ENCODE data around the gene FAM131C.
A peak's percentile ranks its signal among the peaks of the same experiment; 100 is the strongest.
"Not testable (repeated sequence)": the region's sequence is repeated elsewhere in the genome, so short reads cannot be mapped to it uniquely, and the experiment has no call there.

Gene FAM131C

DNA sequence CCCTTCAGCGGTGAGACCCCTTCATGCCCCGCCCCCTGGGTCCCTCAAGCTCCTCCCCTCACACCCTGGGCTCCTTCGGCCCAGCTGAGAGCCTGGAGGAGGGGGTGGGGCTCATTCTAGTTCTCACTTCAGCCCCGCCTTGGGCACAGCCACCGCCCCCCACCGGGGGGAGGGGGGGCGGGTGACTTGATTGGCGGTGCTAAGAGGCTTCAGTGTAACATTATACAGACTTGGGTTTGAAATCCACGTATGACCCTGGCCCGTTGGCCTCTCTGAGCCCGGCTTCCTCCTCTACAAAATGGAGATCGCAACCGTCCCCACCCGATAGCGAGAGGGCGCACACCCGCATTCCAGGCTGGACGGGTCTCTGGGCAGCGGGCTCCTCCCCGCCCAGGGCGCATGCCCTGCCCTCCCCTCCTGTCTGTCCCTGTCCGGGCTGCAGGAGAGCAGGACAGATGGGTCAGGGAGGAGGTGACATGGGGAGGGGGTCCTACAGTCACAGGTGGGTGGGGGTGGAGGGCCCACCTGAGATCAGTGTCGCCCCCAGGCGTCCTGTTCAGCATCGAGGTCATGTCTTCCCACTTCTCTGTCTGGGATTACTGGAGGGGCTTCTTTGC, 24.8 kb downstream of the FAM131C start:
- DNase-seq (ENCODE audit: low read depth), result peak; percentile 52
- peak overlapping the region; percentile 44 for H3K4me3 ChIP-seq (ENCODE audit: low read depth, low read length)
- TF ChIP-seq, protein P1, sequence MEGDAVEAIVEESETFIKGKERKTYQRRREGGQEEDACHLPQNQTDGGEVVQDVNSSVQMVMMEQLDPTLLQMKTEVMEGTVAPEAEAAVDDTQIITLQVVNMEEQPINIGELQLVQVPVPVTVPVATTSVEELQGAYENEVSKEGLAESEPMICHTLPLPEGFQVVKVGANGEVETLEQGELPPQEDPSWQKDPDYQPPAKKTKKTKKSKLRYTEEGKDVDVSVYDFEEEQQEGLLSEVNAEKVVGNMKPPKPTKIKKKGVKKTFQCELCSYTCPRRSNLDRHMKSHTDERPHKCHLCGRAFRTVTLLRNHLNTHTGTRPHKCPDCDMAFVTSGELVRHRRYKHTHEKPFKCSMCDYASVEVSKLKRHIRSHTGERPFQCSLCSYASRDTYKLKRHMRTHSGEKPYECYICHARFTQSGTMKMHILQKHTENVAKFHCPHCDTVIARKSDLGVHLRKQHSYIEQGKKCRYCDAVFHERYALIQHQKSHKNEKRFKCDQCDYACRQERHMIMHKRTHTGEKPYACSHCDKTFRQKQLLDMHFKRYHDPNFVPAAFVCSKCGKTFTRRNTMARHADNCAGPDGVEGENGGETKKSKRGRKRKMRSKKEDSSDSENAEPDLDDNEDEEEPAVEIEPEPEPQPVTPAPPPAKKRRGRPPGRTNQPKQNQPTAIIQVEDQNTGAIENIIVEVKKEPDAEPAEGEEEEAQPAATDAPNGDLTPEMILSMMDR (conservative IDR thresholded peaks at IDR 0.05; ENCODE audit: low read depth, low read length), result peak; percentile 1

DNA sequence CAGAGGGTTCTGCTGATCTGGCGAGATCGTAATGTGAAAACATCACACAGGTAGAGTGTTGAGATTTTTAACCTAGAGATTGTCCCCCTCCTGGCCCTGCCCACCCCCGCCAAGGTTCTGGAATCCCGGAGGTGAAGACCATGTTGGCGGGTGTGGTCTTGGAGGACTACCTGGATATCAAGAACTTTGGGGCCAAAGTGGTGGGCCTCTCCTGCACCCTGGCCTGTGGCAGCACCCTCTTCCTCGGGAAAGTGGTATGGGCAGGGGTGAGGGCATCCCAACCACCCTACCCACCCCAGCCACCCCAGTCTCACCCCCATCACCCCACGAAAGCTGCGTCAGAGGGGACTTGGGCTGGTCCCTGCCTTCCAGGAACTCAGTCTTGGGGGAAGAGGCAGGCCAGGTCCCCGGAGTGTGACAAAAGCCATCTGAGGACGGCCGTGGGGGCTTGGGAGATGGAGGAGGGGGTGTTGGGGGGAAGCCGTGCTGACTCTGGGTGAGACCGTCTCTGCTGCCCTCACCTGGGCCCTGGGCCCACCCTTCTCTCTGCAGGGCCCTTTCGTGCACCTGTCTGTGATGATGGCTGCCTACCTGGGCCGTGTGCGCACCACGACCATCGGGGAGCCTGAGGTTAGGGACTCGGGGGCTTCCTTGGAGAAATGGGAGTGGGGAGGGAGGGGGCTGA, 25.5 kb downstream of the FAM131C start:
- TF ChIP-seq, protein P1 (conservative IDR thresholded peaks at IDR 0.05; ENCODE audit: low read depth, low read length), result no peak
- no peak overlapping the region for H3K4me3 ChIP-seq (ENCODE audit: low read depth, low read length)
- DNase-seq (ENCODE audit: low read depth), result no peak

DNA sequence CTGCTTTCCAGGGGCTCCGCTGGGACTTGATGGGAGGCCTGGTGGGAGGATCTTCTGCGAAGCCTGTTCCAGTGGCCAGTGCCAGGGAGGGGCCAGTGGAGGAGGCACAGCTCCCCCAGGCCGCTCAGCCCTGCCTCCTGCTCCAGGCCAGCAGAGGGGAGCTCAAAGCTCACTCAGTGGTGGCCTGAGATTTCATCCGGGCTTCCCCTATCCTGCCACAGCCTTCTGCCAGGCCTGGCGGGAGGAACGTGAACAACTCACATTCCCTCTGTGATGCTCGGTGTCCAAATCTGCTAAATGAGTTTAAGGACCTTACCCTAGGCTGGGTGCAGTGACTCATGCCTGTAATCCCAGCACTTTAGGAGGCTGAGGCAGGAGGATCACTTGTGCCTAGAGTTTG, 26.6 kb downstream of the FAM131C start:
- DNase-seq (ENCODE audit: low read depth), result peak; percentile 8
- H3K4me3 ChIP-seq (ENCODE audit: low read depth, low read length), result no peak overlapping the region
- TF ChIP-seq, protein P1 (conservative IDR thresholded peaks at IDR 0.05; ENCODE audit: low read depth, low read length), result no peak

DNA sequence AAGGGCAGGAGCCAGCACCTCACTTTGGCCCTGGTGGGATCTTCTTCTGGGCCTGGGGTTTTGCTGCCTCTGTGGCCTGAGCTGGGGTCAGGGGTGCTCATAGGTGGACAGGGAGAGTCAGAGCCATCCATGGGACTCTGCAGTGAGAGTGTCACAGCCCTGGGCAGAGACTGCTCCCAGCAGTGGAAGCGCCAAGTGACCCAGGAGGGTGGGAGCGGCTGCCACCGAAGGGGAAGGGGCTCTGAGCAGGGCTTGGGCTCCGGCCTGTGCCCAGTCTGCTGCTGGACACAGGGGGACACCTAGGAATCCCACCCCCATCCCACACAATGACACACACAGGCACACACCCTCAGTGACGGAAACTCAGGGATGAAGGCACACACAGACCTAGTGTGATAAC, 29.5 kb downstream of the FAM131C start:
- DNase-seq (ENCODE audit: low read depth), result no peak
- TF ChIP-seq, protein P1 (conservative IDR thresholded peaks at IDR 0.05; ENCODE audit: low read depth, low read length), result no peak
- H3K4me3 ChIP-seq (ENCODE audit: low read depth, low read length), result no peak overlapping the region

DNA sequence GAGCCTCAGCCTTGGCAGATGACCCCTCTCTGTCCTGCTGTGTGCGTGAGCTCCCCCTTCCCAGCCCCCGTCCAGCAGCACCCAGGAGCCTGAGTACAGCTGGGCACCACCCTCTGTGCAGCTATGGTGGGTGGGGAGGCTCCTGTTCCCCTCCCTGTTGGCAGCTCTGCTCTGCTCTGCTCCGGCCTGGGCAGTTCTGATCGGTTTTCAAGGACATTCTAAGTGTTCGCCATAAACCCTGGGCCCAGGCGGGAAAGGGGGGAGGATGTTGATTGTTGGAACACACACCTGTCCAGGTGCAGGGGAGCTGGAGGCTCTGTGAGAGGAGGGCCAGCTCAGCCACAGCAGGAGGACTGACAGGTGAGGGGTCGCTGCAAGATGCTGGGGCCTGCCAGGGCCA, 29.9 kb downstream of the FAM131C start, which contains the start of gene CLCNKB:
Gene CLCNKB (plus strand): TSS at position 262 of the 400 bp plus-strand sequence. CDS start 711 bp downstream, outside the sequence.
- no peak within 1 kb of the TSS for H3K4me3 ChIP-seq (ENCODE audit: low read depth, low read length)
- TF ChIP-seq, protein P1 (conservative IDR thresholded peaks at IDR 0.05; ENCODE audit: low read depth, low read length), result no peak
- DNase-seq (ENCODE audit: low read depth), result no peak

DNA sequence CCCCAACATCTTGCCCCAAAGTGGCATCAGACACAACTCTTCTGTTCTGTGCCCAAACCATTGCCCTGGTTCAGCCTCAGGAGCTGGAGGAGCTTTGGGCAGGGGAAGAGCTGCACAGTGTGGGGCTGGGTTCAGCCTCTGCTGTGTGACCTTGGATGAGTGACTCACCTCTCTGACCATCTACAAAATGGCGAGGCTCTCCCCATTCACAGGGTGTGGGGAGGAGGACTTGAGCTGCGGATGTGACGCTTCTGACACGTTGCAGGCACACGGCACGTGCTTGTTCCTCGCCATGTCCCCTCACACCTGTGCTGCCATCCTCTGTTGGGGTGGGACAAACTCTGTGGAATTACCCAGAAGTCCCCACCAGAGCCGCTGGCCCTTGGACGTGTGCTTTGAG, 30.8 kb downstream of the FAM131C start:
- DNase-seq (ENCODE audit: low read depth); H3K4me3 ChIP-seq (ENCODE audit: low read depth, low read length): not testable (repeated sequence)

DNA sequence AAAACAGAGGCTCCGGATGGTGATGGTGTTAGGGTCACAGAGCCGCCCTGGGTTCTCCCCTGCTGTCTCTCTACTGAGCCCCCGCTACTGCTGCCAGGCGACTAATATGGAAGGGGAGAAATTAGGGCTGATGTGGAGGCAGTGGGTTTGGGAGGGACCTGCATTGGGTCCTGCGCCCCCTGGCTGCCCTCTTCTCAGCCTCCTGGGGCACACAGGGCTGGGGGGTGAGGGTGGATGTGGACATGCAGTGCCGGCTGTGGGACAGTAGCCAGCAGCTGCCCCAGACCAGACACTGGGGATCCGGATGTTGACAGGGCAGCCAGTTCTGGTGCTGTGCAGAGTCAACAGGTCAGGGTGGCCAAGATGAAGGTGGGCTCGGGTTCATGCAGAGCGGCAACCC, 31.4 kb downstream of the FAM131C start:
- no peak overlapping the region for H3K4me3 ChIP-seq (ENCODE audit: low read depth, low read length)
- no peak for DNase-seq (ENCODE audit: low read depth)
- TF ChIP-seq, protein P1 (conservative IDR thresholded peaks at IDR 0.05; ENCODE audit: low read depth, low read length), result peak; percentile 33

Measured in choroid plexus epithelial cell (primary cell).